ENCODE data around the gene KIRREL2. TPM values are rescaled to one million over a fixed set of nuclear protein-coding genes. Genes with fewer than 3 reads are reported as not detected.

KIRREL2 gene
- total RNA-seq, 1 donor from 2014 or later: not detected

DNA sequence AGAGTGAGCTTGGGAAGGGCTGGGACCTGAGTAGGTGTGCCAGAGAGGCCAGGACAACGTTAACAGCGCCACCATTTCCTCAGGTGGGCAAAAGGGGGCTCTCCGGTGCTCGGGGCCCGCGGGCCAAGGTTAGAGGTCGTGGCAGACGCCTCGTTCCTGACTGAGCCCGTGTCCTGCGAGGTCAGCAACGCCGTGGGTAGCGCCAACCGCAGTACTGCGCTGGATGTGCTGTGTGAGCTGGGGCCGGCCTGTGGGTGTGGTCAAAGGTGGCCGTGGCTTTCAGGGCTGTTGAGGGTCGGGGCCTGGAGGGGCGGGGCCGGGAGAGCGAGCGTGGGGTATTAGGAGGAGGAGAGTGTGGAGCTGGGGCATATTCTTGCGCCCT lies 3.7 kb downstream of the KIRREL2 start:
- peaks cover 98% of the 10 kb centered on the region for H3K27me3 ChIP-seq (ENCODE audit: low read depth)
- no peak for DNase-seq

DNA sequence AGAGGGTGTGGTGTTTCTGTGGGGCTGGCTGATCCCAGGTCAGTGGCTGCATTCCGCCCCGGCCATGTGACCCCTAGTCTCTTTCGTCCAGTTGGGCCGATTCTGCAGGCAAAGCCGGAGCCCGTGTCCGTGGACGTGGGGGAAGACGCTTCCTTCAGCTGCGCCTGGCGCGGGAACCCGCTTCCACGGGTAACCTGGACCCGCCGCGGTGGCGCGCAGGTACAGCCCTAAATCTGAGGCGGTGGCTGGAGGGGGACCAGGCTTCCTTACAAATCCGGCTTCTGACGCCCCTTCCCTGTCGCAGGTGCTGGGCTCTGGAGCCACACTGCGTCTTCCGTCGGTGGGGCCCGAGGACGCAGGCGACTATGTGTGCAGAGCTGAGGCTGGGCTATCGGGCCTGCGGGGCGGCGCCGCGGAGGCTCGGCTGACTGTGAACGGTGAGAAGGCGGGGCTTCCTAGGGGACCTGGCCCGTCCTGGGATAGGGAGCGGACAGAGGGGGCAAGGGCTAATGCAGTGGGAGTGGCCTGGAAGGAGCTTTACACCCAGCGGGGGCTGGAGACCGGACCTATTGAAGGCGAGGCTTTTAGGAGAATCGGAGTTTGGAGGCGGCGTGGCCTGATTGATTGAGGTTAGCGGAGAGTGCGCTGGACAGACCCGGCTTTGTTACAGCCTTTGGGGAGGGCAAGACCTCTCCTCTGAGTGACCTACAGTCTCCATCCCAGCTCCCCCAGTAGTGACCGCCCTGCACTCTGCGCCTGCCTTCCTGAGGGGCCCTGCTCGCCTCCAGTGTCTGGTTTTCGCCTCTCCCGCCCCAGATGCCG lies 4.3 kb downstream of the KIRREL2 start:
- no peak overlapping the region for H3K27ac ChIP-seq (replicated peaks)
- H3K4me3 ChIP-seq: peak overlapping the region; percentile 19
- no peak for DNase-seq
- H3K27me3 ChIP-seq (ENCODE audit: low read depth): peaks cover 99% of the 10 kb centered on the region
- peaks cover 19% of the 10 kb centered on the region for H3K4me1 ChIP-seq
- intact Hi-C loops (cut with micrococcal nuclease): no loop called here
- H3K36me3 ChIP-seq: no peaks in the 10 kb centered on the region
- TF ChIP-seq, protein P1, sequence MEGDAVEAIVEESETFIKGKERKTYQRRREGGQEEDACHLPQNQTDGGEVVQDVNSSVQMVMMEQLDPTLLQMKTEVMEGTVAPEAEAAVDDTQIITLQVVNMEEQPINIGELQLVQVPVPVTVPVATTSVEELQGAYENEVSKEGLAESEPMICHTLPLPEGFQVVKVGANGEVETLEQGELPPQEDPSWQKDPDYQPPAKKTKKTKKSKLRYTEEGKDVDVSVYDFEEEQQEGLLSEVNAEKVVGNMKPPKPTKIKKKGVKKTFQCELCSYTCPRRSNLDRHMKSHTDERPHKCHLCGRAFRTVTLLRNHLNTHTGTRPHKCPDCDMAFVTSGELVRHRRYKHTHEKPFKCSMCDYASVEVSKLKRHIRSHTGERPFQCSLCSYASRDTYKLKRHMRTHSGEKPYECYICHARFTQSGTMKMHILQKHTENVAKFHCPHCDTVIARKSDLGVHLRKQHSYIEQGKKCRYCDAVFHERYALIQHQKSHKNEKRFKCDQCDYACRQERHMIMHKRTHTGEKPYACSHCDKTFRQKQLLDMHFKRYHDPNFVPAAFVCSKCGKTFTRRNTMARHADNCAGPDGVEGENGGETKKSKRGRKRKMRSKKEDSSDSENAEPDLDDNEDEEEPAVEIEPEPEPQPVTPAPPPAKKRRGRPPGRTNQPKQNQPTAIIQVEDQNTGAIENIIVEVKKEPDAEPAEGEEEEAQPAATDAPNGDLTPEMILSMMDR (IDR thresholded peaks at IDR 0.05; ENCODE audit: borderline replicate concordance): no peak
- H3K9me3 ChIP-seq (replicated peaks): peaks cover 3% of the 10 kb centered on the region

More for the DNA sequence above, 3.7 kb downstream of the KIRREL2 start:
- Histone ChIP-seq H3K36me3 (no peaks in the 10 kb centered on the region), H3K9me3 (replicated peaks) (peaks cover 3% of the 10 kb centered on the region), H3K4me3 (peak overlapping the region; percentile 19), H3K27ac (replicated peaks) (no peak overlapping the region), H3K4me1 (peaks cover 21% of the 10 kb centered on the region)
- TF ChIP-seq, protein P1 (IDR thresholded peaks at IDR 0.05; ENCODE audit: borderline replicate concordance): no peak
- intact Hi-C loops (cut with micrococcal nuclease): no loop called here

- H3K27me3 ChIP-seq (ENCODE audit: low read depth): peaks cover 99% of the 10 kb centered on the region
- TF ChIP-seq, protein P1 (IDR thresholded peaks at IDR 0.05; ENCODE audit: borderline replicate concordance): no peak
- no peak overlapping the region for H3K27ac ChIP-seq (replicated peaks)
- DNase-seq: no peak
- H3K4me1 ChIP-seq: peaks cover 12% of the 10 kb centered on the region
- intact Hi-C loops (cut with micrococcal nuclease): no loop called here
- peaks cover 3% of the 10 kb centered on the region for H3K9me3 ChIP-seq (replicated peaks)
- H3K36me3 ChIP-seq: no peaks in the 10 kb centered on the region
- no peak overlapping the region for H3K4me3 ChIP-seq
Observed at GRCh38 chr19:35861640-35862160, 5.0 kb downstream of the KIRREL2 start.

DNA sequence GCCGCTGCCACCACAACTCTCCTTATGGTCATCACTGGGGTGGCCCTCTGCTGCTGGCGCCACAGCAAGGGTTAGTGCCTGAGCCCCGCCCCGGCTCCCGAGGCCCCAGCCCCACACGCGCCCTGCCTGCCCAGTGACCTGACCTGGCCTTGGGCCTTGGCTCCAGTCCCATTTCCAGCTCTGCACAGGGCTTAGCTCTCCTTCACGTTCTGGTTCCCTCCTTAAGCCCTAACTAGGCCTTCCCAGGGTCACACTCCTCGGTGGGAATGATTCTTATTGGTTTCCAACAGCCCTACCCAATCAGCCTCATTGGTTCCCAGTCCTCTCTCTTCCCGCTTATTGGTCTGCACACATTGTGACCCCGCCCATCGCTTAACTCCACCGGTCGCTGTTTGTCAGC lies 5.8 kb downstream of the KIRREL2 start:
- intact Hi-C loops (cut with micrococcal nuclease): no loop called here

GRCh38 chr19:35863018-35863417 lies 6.3 kb downstream of the KIRREL2 start:
- intact Hi-C loops (cut with micrococcal nuclease): no loop called here
- no peak overlapping the region for H3K27ac ChIP-seq (replicated peaks)
- TF ChIP-seq, protein P1 (IDR thresholded peaks at IDR 0.05; ENCODE audit: borderline replicate concordance): no peak
- H3K4me1 ChIP-seq: peaks cover 8% of the 10 kb centered on the region
- peaks cover 96% of the 10 kb centered on the region for H3K27me3 ChIP-seq (ENCODE audit: low read depth)
- no peaks in the 10 kb centered on the region for H3K36me3 ChIP-seq
- H3K4me3 ChIP-seq: no peak overlapping the region
- no peak for DNase-seq
- peaks cover 3% of the 10 kb centered on the region for H3K9me3 ChIP-seq (replicated peaks)

More for the DNA sequence above, 5.8 kb downstream of the KIRREL2 start:
- peaks cover 6% of the 10 kb centered on the region for H3K4me1 ChIP-seq
- H3K4me3 ChIP-seq: no peak overlapping the region
- peaks cover 96% of the 10 kb centered on the region for H3K27me3 ChIP-seq (ENCODE audit: low read depth)
- no peak overlapping the region for H3K27ac ChIP-seq (replicated peaks)
- peaks cover 3% of the 10 kb centered on the region for H3K9me3 ChIP-seq (replicated peaks)
- DNase-seq: no peak
- no peaks in the 10 kb centered on the region for H3K36me3 ChIP-seq
- TF ChIP-seq, protein P1 (IDR thresholded peaks at IDR 0.05; ENCODE audit: borderline replicate concordance): no peak

Measured in left ventricle myocardium inferior (tissue), 1 donor.